Mesodermal cell (in vitro differentiated cells): ENCODE measurements around the gene MFSD11.
"Not testable (repeated sequence)": the region's sequence is repeated elsewhere in the genome, so short reads cannot be mapped to it uniquely, and the experiment has no call there.

ENCODE experiments used
- H3K27ac ChIP-seq: 2 replicates; pipeline ENCODE4 v1.7.0; 2013; ENCODE audit warnings: mild to moderate bottlenecking, low read depth, low read length, moderate library complexity; ENCODE audit not compliant: severe bottlenecking
- H3K36me3 ChIP-seq: 2 replicates; pipeline ENCODE4 v1.7.1; 2013; ENCODE audit warnings: mild to moderate bottlenecking, low read length, moderate library complexity; ENCODE audit not compliant: control insufficient read depth, insufficient read depth
- H3K4me1 ChIP-seq: one replicate; pipeline ENCODE4 v1.7.1; 2013; ENCODE audit warnings: mild to moderate bottlenecking, low read length; ENCODE audit not compliant: insufficient read depth, control insufficient read depth, poor library complexity, severe bottlenecking
- H3K4me3 ChIP-seq: 2 replicates; pipeline ENCODE4 v1.7.0; 2013; ENCODE audit warnings: low read length, control low read depth, mild to moderate bottlenecking; ENCODE audit not compliant: insufficient read depth, poor library complexity, severe bottlenecking; ENCODE audit errors: extremely low read depth
- H3K9me3 ChIP-seq: 2 replicates; pipeline ENCODE4 v1.7.1; 2013; ENCODE audit warnings: mild to moderate bottlenecking, low read length, moderate library complexity; ENCODE audit not compliant: control insufficient read depth
- WGBS, 2 experiments: methylation state at CpG; one replicate each; pipeline ENCODE4 v1.1.5; 2013; ENCODE audit warnings: missing lambda C conversion rate in 2 of 2; ENCODE audit not compliant: insufficient coverage in 2 of 2; 5-methylcytosine and 5-hydroxymethylcytosine counted together

Gene MFSD11

DNA sequence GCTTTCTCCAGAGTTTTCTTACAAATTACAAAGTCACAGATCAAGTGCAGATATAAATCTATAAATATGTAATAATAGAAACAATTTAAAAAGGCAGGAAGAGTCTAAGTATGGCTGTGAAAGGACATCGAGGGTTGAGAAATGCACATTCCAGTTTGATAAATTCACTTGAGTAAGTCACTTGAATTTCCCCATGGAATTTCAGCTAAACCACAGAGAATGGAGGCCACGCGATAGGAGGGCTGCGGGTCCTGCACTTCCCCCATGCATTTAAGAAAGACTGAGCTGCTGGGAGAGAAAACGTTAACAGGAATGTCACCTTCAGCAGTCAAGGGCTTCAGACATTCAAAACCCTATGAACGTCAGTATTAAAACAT, 21.1 kb upstream of the MFSD11 start:
- WGBS, 2 experiments = 83 to 95% methylated on average over 4 to 5 of the region's 6 CpGs
- H3K36me3 ChIP-seq = peaks cover 81% of the 10 kb centered on the region
- H3K27ac ChIP-seq = no peak overlapping the region
- no peaks in the 10 kb centered on the region for H3K9me3 ChIP-seq
- no peak overlapping the region for H3K4me3 ChIP-seq
- peaks cover 8% of the 10 kb centered on the region for H3K4me1 ChIP-seq

GRCh38 chr17:76718516-76718915, 19.4 kb upstream of the MFSD11 start:
- Histone ChIP-seq H3K27ac (no peak overlapping the region), H3K9me3 (no peaks in the 10 kb centered on the region), H3K4me1 (peaks cover 8% of the 10 kb centered on the region), H3K4me3 (no peak overlapping the region), H3K36me3 (peaks cover 90% of the 10 kb centered on the region)
- WGBS, 2 experiments = 93 to 94% methylated on average over 16 of the region's 16 CpGs

DNA sequence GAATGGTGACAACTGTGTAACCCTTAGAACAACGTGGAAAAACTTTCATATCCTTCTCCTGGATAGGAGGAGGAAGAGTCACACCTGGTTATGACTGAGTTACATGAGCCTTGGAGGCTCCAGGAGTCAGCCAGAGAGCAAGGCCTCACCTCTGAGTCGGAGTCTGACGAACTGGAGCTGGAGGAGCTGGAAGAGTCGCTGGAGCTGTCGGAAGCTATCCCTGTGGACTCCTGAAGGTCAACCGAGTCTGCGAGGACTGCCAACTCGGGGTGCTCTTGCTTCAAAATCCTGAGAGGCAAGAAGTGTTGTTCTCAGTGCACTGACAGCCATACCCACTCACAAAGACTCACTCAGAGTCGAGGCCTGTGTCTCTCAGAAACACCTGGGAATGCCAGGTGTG, 17.7 kb upstream of the MFSD11 start:
- 98 to 100% methylated on average over 8 to 9 of the region's 9 CpGs for WGBS, 2 experiments
- no peaks in the 10 kb centered on the region for H3K9me3 ChIP-seq
- no peak overlapping the region for H3K4me3 ChIP-seq
- peaks cover 8% of the 10 kb centered on the region for H3K4me1 ChIP-seq
- no peak overlapping the region for H3K27ac ChIP-seq
- H3K36me3 ChIP-seq = peaks cover 94% of the 10 kb centered on the region

DNA sequence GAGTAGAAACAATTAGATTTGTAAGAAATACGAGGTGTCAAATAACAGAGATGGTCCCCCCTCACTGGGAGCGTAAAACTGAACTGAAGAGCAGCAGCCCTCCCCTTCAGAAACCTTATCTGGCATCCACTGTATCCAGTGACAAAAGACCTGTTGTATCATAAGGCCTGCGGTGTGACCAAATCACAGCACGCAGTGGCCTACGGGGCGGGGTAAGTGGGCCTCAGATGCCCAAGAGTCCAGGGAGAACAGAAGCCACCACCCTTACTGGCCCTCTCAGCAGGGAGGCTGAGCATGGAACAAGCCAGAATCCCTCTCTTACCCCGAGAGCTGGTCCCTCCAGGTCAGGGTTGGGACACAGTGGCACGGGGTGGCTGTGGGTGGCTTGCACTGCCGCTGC, 17.0 kb upstream of the MFSD11 start:
- peaks cover 93% of the 10 kb centered on the region for H3K36me3 ChIP-seq

GRCh38 chr17:76721463-76721862, 16.5 kb upstream of the MFSD11 start:
- H3K9me3 ChIP-seq = no peaks in the 10 kb centered on the region
- no peak overlapping the region for H3K27ac ChIP-seq
- no peak overlapping the region for H3K4me3 ChIP-seq
- peaks cover 7% of the 10 kb centered on the region for H3K4me1 ChIP-seq
- 89 to 96% methylated on average over 9 of the region's 10 CpGs for WGBS, 2 experiments
- peaks cover 88% of the 10 kb centered on the region for H3K36me3 ChIP-seq

More for the DNA sequence above, 17.0 kb upstream of the MFSD11 start:
- H3K4me1 ChIP-seq = peaks cover 12% of the 10 kb centered on the region
- no peak overlapping the region for H3K27ac ChIP-seq
- 95% methylated on average over 7 to 8 of the region's 9 CpGs for WGBS, 2 experiments
- H3K4me3 ChIP-seq = no peak overlapping the region
- no peaks in the 10 kb centered on the region for H3K9me3 ChIP-seq

- H3K27ac ChIP-seq = no peak overlapping the region
- H3K36me3 ChIP-seq = peaks cover 81% of the 10 kb centered on the region
- H3K9me3 ChIP-seq = no peaks in the 10 kb centered on the region
- WGBS, 2 experiments = 98 to 100% methylated on average over 4 to 7 of the region's 8 CpGs
- H3K4me1 ChIP-seq = peaks cover 4% of the 10 kb centered on the region
- no peak overlapping the region for H3K4me3 ChIP-seq
These were observed 15.6 kb upstream of the MFSD11 start for GRCh38 chr17:76722279-76722678.

- WGBS, 2 experiments = 82 to 88% methylated on average over 3 to 4 of the region's 8 CpGs
These were observed 14.9 kb upstream of the MFSD11 start for GRCh38 chr17:76722977-76723376.

DNA sequence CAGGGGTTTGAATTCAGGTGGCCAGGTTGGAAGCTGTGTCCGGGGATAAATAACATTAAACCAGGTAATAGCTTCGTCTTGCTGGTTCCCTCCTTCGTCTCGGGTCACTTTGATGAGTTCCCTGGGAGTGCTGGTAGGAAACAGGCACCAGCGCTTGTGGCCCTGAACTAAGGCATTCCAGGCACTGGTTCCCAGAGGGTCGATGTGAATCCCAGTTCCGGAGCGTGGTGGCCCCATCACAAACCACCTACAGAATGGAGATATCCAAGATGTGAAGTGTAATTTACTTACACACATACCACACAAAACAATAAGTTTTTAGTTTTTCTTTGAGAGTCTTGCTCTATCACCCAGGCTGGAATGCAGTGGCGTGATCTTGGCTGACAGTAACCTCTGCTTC, 14.1 kb upstream of the MFSD11 start:
- Histone ChIP-seq H3K27ac (no peak overlapping the region), H3K4me3 (no peak overlapping the region), H3K9me3 (no peaks in the 10 kb centered on the region), H3K4me1 (peaks cover 4% of the 10 kb centered on the region), H3K36me3 (peaks cover 65% of the 10 kb centered on the region)
- WGBS, 2 experiments = 93 to 98% methylated on average over 5 to 6 of the region's 9 CpGs

More at GRCh38 chr17:76722977-76723376, 14.9 kb upstream of the MFSD11 start:
- H3K36me3 ChIP-seq = peaks cover 74% of the 10 kb centered on the region
- not testable (repeated sequence) for H3K4me3 ChIP-seq, H3K27ac ChIP-seq, H3K9me3 ChIP-seq, H3K4me1 ChIP-seq

- peak overlapping the region; percentile 88 for H3K4me3 ChIP-seq
These were observed 12.2 kb upstream of the MFSD11 start for GRCh38 chr17:76725580-76726230.

GRCh38 chr17:76726231-76726775, 11.6 kb upstream of the MFSD11 start, which contains the start of gene JMJD6:
Gene JMJD6 (minus strand): TSS chr17:76726606. CDS start chr17:76726475, 131 bp downstream.
- Histone ChIP-seq H3K36me3 (peaks cover 55% of the 10 kb centered on the region), H3K4me3 (peak within 1 kb of the TSS; percentile 88), H3K27ac (peak within 1 kb of the TSS; percentile 97), H3K4me1 (peaks cover 8% of the 10 kb centered on the region), H3K9me3 (no peaks in the 10 kb centered on the region)
- WGBS, 2 experiments = 0 to 1% methylated on average over 53 to 59 of the region's 60 CpGs

More at GRCh38 chr17:76725580-76726230, 12.2 kb upstream of the MFSD11 start:
- 17 to 18% methylated on average over 36 to 38 of the region's 38 CpGs for WGBS, 2 experiments
- Histone ChIP-seq H3K27ac (peak overlapping the region; percentile 97), H3K4me1 (peaks cover 8% of the 10 kb centered on the region), H3K9me3 (no peaks in the 10 kb centered on the region), H3K36me3 (peaks cover 58% of the 10 kb centered on the region)
